PC-9 (cell line): ENCODE data around the gene GAA. TPM values are rescaled to one million over a fixed set of nuclear protein-coding genes. Genes with fewer than 3 reads are reported as not detected.

Experiments used
- BruUV-seq: library from RNA; stranded (reverse); fragments of 400-500 nt; replicated peaks from 2 replicates; lab custom pipeline; 2021; lab: Mats Ljungman, UMichigan
- CTCF ChIA-PET: fragments of 300-600 bp; sonication (Branson Sonifier 250); formaldehyde crosslinking; loops from one replicate; lab custom pipeline; 2022; ENCODE audit warnings: antibody characterized with exemption; lab: Charles Lee
- POLR2A ChIA-PET: fragments of 300-600 bp; sonication (Branson Sonifier 250); formaldehyde crosslinking; loops from one replicate; lab custom pipeline; 2022; ENCODE audit warnings: antibody characterized with exemption; ENCODE audit not compliant: unreplicated experiment; lab: Charles Lee
- DNase-seq, 2 experiments: peaks; one replicate each; pipeline versions ENCODE4 v3.0.0 to v3.0.0-alpha.2; 2015 to 2022; ENCODE audit warnings: mixed read lengths in 1 of 2
- H2AFZ ChIP-seq: fragments of 200-600 bp; sonication (generic); 2 replicates; pipeline ENCODE4 v1.8.1; 2017; ENCODE audit warnings: antibody characterized with exemption
- H3F3A ChIP-seq: fragments of 200-600 bp; sonication (generic); 2 replicates; pipeline ENCODE4 v1.8.1; 2017; ENCODE audit warnings: antibody characterized with exemption, mild to moderate bottlenecking, low read depth; ENCODE audit not compliant: insufficient read depth
- H3K27ac ChIP-seq: fragments of 200-600 bp; sonication (generic); 2 replicates; pipeline ENCODE4 v1.6.1; 2016; ENCODE audit warnings: mixed run types
- H3K27me3 ChIP-seq: fragments of 200-600 bp; sonication (generic); 2 replicates; pipeline ENCODE4 v1.6.1; 2016; ENCODE audit warnings: low read depth, mixed run types; ENCODE audit not compliant: insufficient read depth
- H3K36me3 ChIP-seq: fragments of 200-600 bp; sonication (generic); 2 replicates; pipeline ENCODE4 v1.6.1; 2016; ENCODE audit warnings: low read depth, mixed run types
- H3K4me1 ChIP-seq: fragments of 200-600 bp; sonication (generic); replicated peaks from 2 replicates; pipeline ENCODE4 v1.6.1; 2016; ENCODE audit warnings: mixed run types; ENCODE audit not compliant: insufficient read depth
- H3K4me2 ChIP-seq: fragments of 200-600 bp; sonication (generic); 2 replicates; pipeline ENCODE4 v1.6.1; 2017; ENCODE audit warnings: mixed run types
- H3K4me3 ChIP-seq: fragments of 200-600 bp; sonication (generic); 2 replicates; pipeline ENCODE4 v1.6.1; 2016; ENCODE audit warnings: mixed run types
- H3K79me2 ChIP-seq: fragments of 200-600 bp; sonication (generic); 2 replicates; pipeline ENCODE4 v1.6.1; 2017; ENCODE audit warnings: low read depth, mixed run types
- H3K9me2 ChIP-seq: fragments of 200-600 bp; sonication (generic); 2 replicates; pipeline ENCODE4 v1.8.1; 2017; ENCODE audit warnings: mild to moderate bottlenecking; ENCODE audit not compliant: insufficient read depth
- H3K9me3 ChIP-seq: fragments of 200-600 bp; sonication (generic); 2 replicates; pipeline ENCODE4 v1.8.1; 2016; ENCODE audit warnings: low read depth; ENCODE audit not compliant: insufficient read depth
- H4K20me1 ChIP-seq: fragments of 200-600 bp; sonication (generic); 2 replicates; pipeline ENCODE4 v1.8.1; 2017; ENCODE audit not compliant: insufficient read depth
- CTCF ChIP-seq: fragments of 200-600 bp; sonication (generic); conservative IDR thresholded peaks from 2 replicates; pipeline ENCODE4 v1.6.1; 2017; ENCODE audit warnings: mixed run types, antibody characterized with exemption, mild to moderate bottlenecking, moderate library complexity
- EZH2 ChIP-seq: fragments of 200-600 bp; sonication (generic); IDR thresholded peaks from 2 replicates; pipeline ENCODE4 v1.8.0; 2017; ENCODE audit warnings: antibody characterized with exemption, low read depth
- intact Hi-C: fragments of 100-400 bp; cut with micrococcal nuclease; formaldehyde crosslinking; loops from one replicate; pipeline ENCODE4 v1.10.0; 2022; ENCODE audit not compliant: unreplicated experiment
- total RNA-seq: library from RNA; stranded (reverse); gene quantifications from 2 replicates; pipeline ENCODE4 v1.2.3, GENCODE V29; 2021

The GAA gene
- total RNA-seq, 1 experiment from 2014 or later: 86.9 TPM

- Histone ChIP-seq H3K9me3 (no peaks in the 10 kb centered on the region), H3K27ac (no peak overlapping the region), H3F3A (peaks cover 6% of the 10 kb centered on the region; the same call in 1 of the 2 replicates), H4K20me1 (no peaks in the 10 kb centered on the region), H3K9me2 (no peaks in the 10 kb centered on the region), H3K4me3 (no peak overlapping the region), H3K4me2 (no peak overlapping the region), H3K4me1 (no peaks in the 10 kb centered on the region), H3K79me2 (no peaks in the 10 kb centered on the region), H3K27me3 (no peaks in the 10 kb centered on the region), H3K36me3 (no peaks in the 10 kb centered on the region), H2AFZ (no peak overlapping the region)
- intact Hi-C loops: no loop called here
- DNase-seq: no peak
- no peak for TF ChIP-seq EZH2
- TF ChIP-seq CTCF: no peak
- POLR2A ChIA-PET: no interaction called here
- CTCF ChIA-PET: interaction anchor here (0.6 kb wide), 2 partner anchors 22 to 47 kb away, joined by 3 to 15 read pairs; no protein-coding TSS in a partner anchor
- no TSS peak for BruUV-seq
Observed at GRCh38 chr17:80129006-80129565, 27.7 kb downstream of the GAA start.

- no peaks in the 10 kb centered on the region for H3K36me3 ChIP-seq
- no TSS peak for BruUV-seq
- ChIA-PET POLR2A (no interaction called here), CTCF (no interaction called here)
- H3F3A ChIP-seq: peaks cover 6% of the 10 kb centered on the region; the same call in 1 of the 2 replicates
- H3K27me3 ChIP-seq: no peaks in the 10 kb centered on the region
- no peak overlapping the region for H3K4me3 ChIP-seq
- H3K79me2 ChIP-seq: no peaks in the 10 kb centered on the region
- DNase-seq: no peak
- no peak overlapping the region for H3K4me2 ChIP-seq
- TF ChIP-seq CTCF: no peak
- TF ChIP-seq EZH2: no peak
- H3K27ac ChIP-seq: no peak overlapping the region
- no peaks in the 10 kb centered on the region for H3K4me1 ChIP-seq
- no peaks in the 10 kb centered on the region for H3K9me2 ChIP-seq
- H4K20me1 ChIP-seq: no peaks in the 10 kb centered on the region
- H2AFZ ChIP-seq: no peak overlapping the region
- intact Hi-C loops: no loop called here
- no peaks in the 10 kb centered on the region for H3K9me3 ChIP-seq
Observed at GRCh38 chr17:80130992-80131391, 29.6 kb downstream of the GAA start.

- ChIA-PET POLR2A (no interaction called here), CTCF (no interaction called here)
- H3F3A ChIP-seq: peaks cover 6% of the 10 kb centered on the region; the same call in 1 of the 2 replicates
- DNase-seq: no peak
- no peak overlapping the region for H3K4me2 ChIP-seq
- no peaks in the 10 kb centered on the region for H3K4me1 ChIP-seq
- no peak overlapping the region for H2AFZ ChIP-seq
- no peaks in the 10 kb centered on the region for H3K9me3 ChIP-seq
- no peaks in the 10 kb centered on the region for H3K79me2 ChIP-seq
- H3K4me3 ChIP-seq: no peak overlapping the region
- H3K36me3 ChIP-seq: no peaks in the 10 kb centered on the region
- no peaks in the 10 kb centered on the region for H3K9me2 ChIP-seq
- H4K20me1 ChIP-seq: no peaks in the 10 kb centered on the region
- no peak overlapping the region for H3K27ac ChIP-seq
- BruUV-seq: no TSS peak
- no peak for TF ChIP-seq CTCF
- no peak for TF ChIP-seq EZH2
- intact Hi-C loops: no loop called here
- H3K27me3 ChIP-seq: no peaks in the 10 kb centered on the region
Observed at GRCh38 chr17:80132906-80133625, 31.7 kb downstream of the GAA start.
